HCT116 (cell line): ENCODE data around the gene OSBP2. TPM values are rescaled to one million over a fixed set of nuclear protein-coding genes. Genes with fewer than 3 reads are reported as not detected.

Experiments
- ATAC-seq: fragments of 200-7000 bp; cut with Tn5 transposase; 2 replicates; pipeline ENCODE4 v1.9.1; 2020; ENCODE audit warnings: mild to moderate bottlenecking, moderate library complexity
- BruUV-seq: library from RNA; stranded (reverse); fragments of 400-500 nt; replicated peaks from 2 replicates; lab custom pipeline; 2021; lab: Mats Ljungman, UMichigan
- CTCF ChIA-PET: fragments of 300-600 bp; sonication (Branson Sonifier 250); formaldehyde crosslinking; loops from one replicate; lab custom pipeline; 2021; ENCODE audit warnings: antibody characterized with exemption; lab: Charles Lee
- POLR2A ChIA-PET: fragments of 300-600, 350-600 bp; sonication (Branson Sonifier 250); formaldehyde crosslinking; loops from one replicate; lab custom pipeline; 2021; ENCODE audit warnings: antibody characterized with exemption; lab: Charles Lee
- RAD21 ChIA-PET, 2 experiments: fragments of 300-600 bp; sonication (Branson Sonifier 250); formaldehyde crosslinking; loops; one replicate each; lab custom pipeline; 2023; ENCODE audit warnings: low total read pairs in 2 of 2; ENCODE audit not compliant: uncharacterized antibody in 2 of 2, unreplicated experiment in 2 of 2, low non-redundant PET in 1 of 2; lab: Charles Lee
- DNase-seq: peaks from one replicate; pipeline ENCODE4 v3.0.0-alpha.2; 2010; ENCODE audit warnings: low read depth, low spot score
- H2AFZ ChIP-seq: fragments of 200-600 bp; shearing (Covaris generic), sonication (generic); 2 replicates; pipeline ENCODE4 v1.6.1; 2017; ENCODE audit warnings: low read depth, mixed run types, mixed read lengths, antibody characterized with exemption, low read length; ENCODE audit not compliant: poor library complexity, severe bottlenecking
- H3K27ac ChIP-seq: 2 replicates; pipeline ENCODE4 v1.5.1; 2012; ENCODE audit warnings: low read depth, low read length
- H3K27me3 ChIP-seq: fragments of 200-600 bp; sonication (generic); 2 replicates; pipeline ENCODE4 v1.6.1; 2016; ENCODE audit warnings: mixed run types, low read length, mixed read lengths; ENCODE audit not compliant: insufficient read depth
- H3K36me3 ChIP-seq, 2 experiments: fragments of 200-500 bp in 1 of 2; fragments of 200-600 bp in 1 of 2; sonication (Bioruptor generic) in 1 of 2; sonication (generic) in 1 of 2; 2 replicates each; pipeline versions ENCODE4 v1.5.1 to v1.6.1; 2014 to 2016; ENCODE audit warnings: low read length in 2 of 2, inconsistent platforms in 1 of 2, mixed read lengths in 1 of 2, mixed run types in 1 of 2; ENCODE audit not compliant: insufficient read depth in 2 of 2, control insufficient read depth in 1 of 2
- H3K4me1 ChIP-seq, 2 experiments: fragments of 200-600 bp in 1 of 2; sonication (generic) in 1 of 2; 2 replicates each; pipeline versions ENCODE4 v1.5.1 to v1.6.1; 2012 to 2017; ENCODE audit warnings: low read length in 2 of 2, inconsistent platforms in 1 of 2, mild to moderate bottlenecking in 1 of 2, mixed read lengths in 1 of 2, mixed run types in 1 of 2, moderate library complexity in 1 of 2; ENCODE audit not compliant: insufficient read depth in 2 of 2, control insufficient read depth in 1 of 2
- H3K4me2 ChIP-seq: fragments of 200-600 bp; sonication (generic); 2 replicates; pipeline ENCODE4 v1.6.1; 2017; ENCODE audit warnings: mixed run types, low read length, mixed read lengths
- H3K4me3 ChIP-seq, 2 experiments: fragments of 200-600 bp in 1 of 2; sonication (generic) in 1 of 2; replicated peaks in 1 of 2; 2 replicates each; pipeline ENCODE4 v1.5.1; 2011 to 2016; ENCODE audit warnings: low read length in 2 of 2, control low read depth in 1 of 2, low read depth in 1 of 2, mild to moderate bottlenecking in 1 of 2, mixed read lengths in 1 of 2, mixed run types in 1 of 2
- H3K79me2 ChIP-seq: fragments of 200-600 bp; sonication (generic); 2 replicates; pipeline ENCODE4 v1.6.1; 2017; ENCODE audit warnings: mild to moderate bottlenecking, mixed run types, low read length, moderate library complexity, mixed read lengths; ENCODE audit not compliant: insufficient read depth
- H3K9ac ChIP-seq: fragments of 200-600 bp; sonication (generic); 2 replicates; pipeline ENCODE4 v1.6.1; 2016; ENCODE audit warnings: low read length, mixed read lengths
- H3K9me2 ChIP-seq: fragments of 200-600 bp; sonication (generic), shearing (Covaris generic); 2 replicates; pipeline ENCODE4 v1.6.1; 2017; ENCODE audit warnings: mixed run types, mild to moderate bottlenecking, moderate library complexity; ENCODE audit not compliant: insufficient read depth
- H3K9me3 ChIP-seq, 2 experiments: fragments of 200-500 bp in 1 of 2; fragments of 200-600 bp in 1 of 2; sonication (Bioruptor generic) in 1 of 2; sonication (generic) in 1 of 2; 2 replicates each; pipeline ENCODE4 v1.6.1; 2014 to 2017; ENCODE audit warnings: low read length in 2 of 2, mixed read lengths in 2 of 2, inconsistent platforms in 1 of 2, low read depth in 1 of 2, mild to moderate bottlenecking in 1 of 2, mixed run types in 1 of 2, moderate library complexity in 1 of 2; ENCODE audit not compliant: control insufficient read depth in 1 of 2, insufficient read depth in 1 of 2
- H4K20me1 ChIP-seq: fragments of 200-600 bp; sonication (generic), shearing (Covaris generic); 2 replicates; pipeline ENCODE4 v1.6.1; 2017; ENCODE audit warnings: mixed run types, mild to moderate bottlenecking, moderate library complexity; ENCODE audit not compliant: insufficient read depth
- EZH2 ChIP-seq: fragments of 200-600 bp; sonication (generic); IDR thresholded peaks from 2 replicates; pipeline ENCODE4 v1.6.1; 2017; ENCODE audit warnings: antibody characterized with exemption, mixed run types
- FOSL1 ChIP-seq: IDR thresholded peaks from 2 replicates; pipeline ENCODE4 v1.6.1; 2012; ENCODE audit warnings: low read depth
- JUND ChIP-seq: IDR thresholded peaks from 2 replicates; pipeline ENCODE4 v1.6.1; 2012
- POLR2AphosphoS5 ChIP-seq: IDR thresholded peaks from 2 replicates; pipeline ENCODE4 v1.6.1; 2011; ENCODE audit warnings: mild to moderate bottlenecking, low read depth, low read length, moderate library complexity
- SIN3A ChIP-seq: IDR thresholded peaks from 2 replicates; pipeline ENCODE4 v1.6.1; 2012; ENCODE audit warnings: low read depth
- SP1 ChIP-seq: IDR thresholded peaks from 2 replicates; pipeline ENCODE4 v1.6.1; 2012; ENCODE audit warnings: low read depth
- TCF7L2 ChIP-seq: IDR thresholded peaks from 2 replicates; pipeline ENCODE4 v1.7.0; 2011; ENCODE audit warnings: borderline replicate concordance, inconsistent platforms; ENCODE audit not compliant: insufficient read depth, insufficient read length; ENCODE audit errors: extremely low read depth
- YY1 ChIP-seq: IDR thresholded peaks from 2 replicates; pipeline ENCODE4 v1.6.1; 2011; ENCODE audit warnings: low read length, low read depth, moderate library complexity, mild to moderate bottlenecking; ENCODE audit not compliant: insufficient replicate concordance; ENCODE audit errors: extremely low read depth
- intact Hi-C: fragments of 100-400 bp; cut with micrococcal nuclease; formaldehyde crosslinking; loops from 2 replicates; pipeline ENCODE4 v1.10.0; 2022
- total RNA-seq: library from RNA; stranded (reverse); gene quantifications from one replicate; pipeline ENCODE4 v1.2.1, GENCODE V29; 2021; ENCODE audit not compliant: unreplicated experiment
- TF ChIP-seq, protein P1 (sequence below): IDR thresholded peaks from 2 replicates; pipeline ENCODE4 v1.6.1; 2011; ENCODE audit warnings: mild to moderate bottlenecking, low read length, moderate library complexity; ENCODE audit not compliant: insufficient replicate concordance; ENCODE audit errors: extremely low read depth

The OSBP2 gene
- total RNA-seq, 1 experiment from 2014 or later = 12.9 TPM

DNA sequence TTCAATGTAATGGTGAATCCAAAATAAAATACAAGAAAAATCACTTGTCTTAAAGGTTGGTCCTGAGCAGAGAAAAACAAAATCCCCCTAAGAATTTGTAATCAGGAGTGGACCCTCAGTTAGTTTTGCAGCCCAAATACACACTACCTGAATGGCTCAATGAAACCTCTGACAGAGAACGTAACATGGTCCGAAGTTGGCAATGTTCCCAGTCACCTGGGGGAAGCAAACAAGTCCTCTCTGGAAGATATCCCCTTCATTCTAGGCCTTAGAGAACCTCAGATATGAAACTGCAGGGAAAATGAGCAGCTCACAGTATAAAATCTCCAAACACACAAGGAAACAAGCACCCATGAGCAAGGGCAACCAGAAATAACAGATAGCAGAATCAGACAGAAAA is 215.7 kb downstream of the OSBP2 start:
- RAD21 ChIA-PET = no interaction called here
- POLR2A ChIA-PET = no interaction called here
- H3K36me3 ChIP-seq = no peaks in the 10 kb centered on the region
- H3K4me3 ChIP-seq = no peak overlapping the region
- H4K20me1 ChIP-seq = no peaks in the 10 kb centered on the region
- no peak for ATAC-seq
- no peak for TF ChIP-seq JUND
- no peak for TF ChIP-seq YY1
- TF ChIP-seq, all 23 proteins: peak for 0
- Histone ChIP-seq H3K27ac (no peak overlapping the region), H3K9me3 (no peaks in the 10 kb centered on the region), H3K27me3 (no peaks in the 10 kb centered on the region), H3K79me2 (no peaks in the 10 kb centered on the region), H3K9ac (no peak overlapping the region), H3K4me1 (peaks cover 0 to 9% of the 10 kb centered on the region in 2 experiments; a peak in 1 of 4 replicates), H3K9me2 (no peaks in the 10 kb centered on the region; the same call in 1 of the 2 replicates), H2AFZ (no peak overlapping the region), H3K4me2 (no peak overlapping the region)
- DNase-seq = no peak
- no TSS peak for BruUV-seq
- CTCF ChIA-PET = interaction anchor here (1.2 to 1.3 kb wide), 2 partner anchors 10 to 147 kb away, joined by 5 to 6 read pairs; no protein-coding TSS in a partner anchor
- intact Hi-C loops = no loop called here

DNA sequence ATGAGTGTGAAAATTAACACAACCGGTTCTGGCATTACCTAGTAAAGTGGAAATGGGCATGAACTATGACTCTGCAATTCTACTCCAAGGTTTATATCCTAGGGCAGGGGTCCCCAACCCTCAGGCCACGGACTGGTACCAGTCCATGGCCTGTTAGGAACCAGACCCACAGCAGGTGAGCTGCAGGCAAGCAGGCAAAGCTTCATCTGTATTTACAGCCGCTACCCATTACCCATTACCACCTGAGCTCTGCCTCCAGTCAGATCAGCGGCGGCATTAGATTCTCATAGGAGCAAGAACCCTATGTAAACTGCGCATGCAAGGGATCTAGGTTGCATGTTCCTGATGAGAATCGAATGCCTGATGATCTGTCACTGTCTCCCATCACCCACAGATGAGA is 224.1 kb downstream of the OSBP2 start:
- CTCF ChIA-PET = interaction anchor here (1.5 to 4.1 kb wide), 2 partner anchors 154 to 156 kb away, joined by 3 to 45 read pairs; no protein-coding TSS in a partner anchor
- Histone ChIP-seq H3K27ac (no peak overlapping the region), H3K9ac (no peak overlapping the region), H2AFZ (no peak overlapping the region), H3K36me3 (no peaks in the 10 kb centered on the region), H3K4me1 (no peaks in the 10 kb centered on the region), H3K27me3 (no peaks in the 10 kb centered on the region), H3K9me3 (no peaks in the 10 kb centered on the region), H3K9me2 (no peaks in the 10 kb centered on the region), H3K4me2 (no peak overlapping the region), H3K4me3 (no peak overlapping the region), H3K79me2 (no peaks in the 10 kb centered on the region), H4K20me1 (no peaks in the 10 kb centered on the region)
- POLR2A ChIA-PET = no interaction called here
- ATAC-seq = no peak
- RAD21 ChIA-PET = no interaction called here
- intact Hi-C loops = no loop called here
- BruUV-seq = no TSS peak
- TF ChIP-seq FOSL1 (no peak), SIN3A (no peak), EZH2 (no peak), TCF7L2 (no peak), POLR2AphosphoS5 (no peak), SP1 (no peak)
- TF ChIP-seq, protein P1, sequence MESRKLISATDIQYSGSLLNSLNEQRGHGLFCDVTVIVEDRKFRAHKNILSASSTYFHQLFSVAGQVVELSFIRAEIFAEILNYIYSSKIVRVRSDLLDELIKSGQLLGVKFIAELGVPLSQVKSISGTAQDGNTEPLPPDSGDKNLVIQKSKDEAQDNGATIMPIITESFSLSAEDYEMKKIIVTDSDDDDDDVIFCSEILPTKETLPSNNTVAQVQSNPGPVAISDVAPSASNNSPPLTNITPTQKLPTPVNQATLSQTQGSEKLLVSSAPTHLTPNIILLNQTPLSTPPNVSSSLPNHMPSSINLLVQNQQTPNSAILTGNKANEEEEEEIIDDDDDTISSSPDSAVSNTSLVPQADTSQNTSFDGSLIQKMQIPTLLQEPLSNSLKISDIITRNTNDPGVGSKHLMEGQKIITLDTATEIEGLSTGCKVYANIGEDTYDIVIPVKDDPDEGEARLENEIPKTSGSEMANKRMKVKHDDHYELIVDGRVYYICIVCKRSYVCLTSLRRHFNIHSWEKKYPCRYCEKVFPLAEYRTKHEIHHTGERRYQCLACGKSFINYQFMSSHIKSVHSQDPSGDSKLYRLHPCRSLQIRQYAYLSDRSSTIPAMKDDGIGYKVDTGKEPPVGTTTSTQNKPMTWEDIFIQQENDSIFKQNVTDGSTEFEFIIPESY = no peak
- no peak for DNase-seq
